H1 (cell line): ENCODE results near the gene FEM1C. TPM values are rescaled to one million over a fixed set of nuclear protein-coding genes. Genes with fewer than 3 reads are reported as not detected.

Experiments
- CTCF ChIA-PET: fragments of 300-600 bp; sonication (Branson Sonifier 250); formaldehyde crosslinking; loops from one replicate; lab custom pipeline; 2021; ENCODE audit not compliant: partially characterized antibody; lab: Charles Lee
- POLR2A ChIA-PET: fragments of 300-600 bp; sonication (Branson Sonifier 250); formaldehyde crosslinking; loops from one replicate; lab custom pipeline; 2021; ENCODE audit warnings: inconsistent platforms; ENCODE audit not compliant: partially characterized antibody; lab: Charles Lee
- DNase-seq, 2 experiments: peaks; one replicate each; pipeline versions ENCODE4 v3.0.0 to v3.0.0-alpha.2; 2010 to 2022; ENCODE audit warnings: low spot score in 2 of 2, low read depth in 1 of 2, mixed read lengths in 1 of 2
- FAIRE-seq: peaks from 2 replicates; lab custom pipeline; 2011; peaks lifted over from hg19 to GRCh38; lab: Jason Lieb, UNC
- H2AFZ ChIP-seq: 2 replicates; pipeline ENCODE4 v1.8.1; 2012; ENCODE audit warnings: low read length, inconsistent platforms
- H2AK5ac ChIP-seq: 2 replicates; pipeline ENCODE4 v1.6.1; 2013; ENCODE audit warnings: low read depth, low read length
- H2BK120ac ChIP-seq: replicated peaks from 2 replicates; pipeline ENCODE3; 2013; ENCODE audit warnings: low read depth, low read length, inconsistent platforms
- H2BK12ac ChIP-seq: 2 replicates; pipeline ENCODE4 v1.6.1; 2013; ENCODE audit warnings: low read depth, low read length
- H2BK15ac ChIP-seq: 2 replicates; pipeline ENCODE4 v1.6.1; 2013; ENCODE audit warnings: low read length
- H2BK20ac ChIP-seq: 2 replicates; pipeline ENCODE4 v1.6.1; 2013; ENCODE audit warnings: low read length
- H2BK5ac ChIP-seq: 2 replicates; pipeline ENCODE4 v1.6.1; 2013; ENCODE audit warnings: low read depth, low read length
- H3K14ac ChIP-seq: 2 replicates; pipeline ENCODE4 v1.6.1; 2013; ENCODE audit warnings: inconsistent platforms; ENCODE audit not compliant: insufficient read length
- H3K18ac ChIP-seq: 2 replicates; pipeline ENCODE4 v1.6.1; 2013; ENCODE audit warnings: low read length; ENCODE audit errors: extremely low read depth
- H3K23ac ChIP-seq: 2 replicates; pipeline ENCODE4 v1.6.1; 2013; ENCODE audit warnings: inconsistent platforms; ENCODE audit not compliant: insufficient read length
- H3K23me2 ChIP-seq: 2 replicates; pipeline ENCODE4 v1.6.1; 2013; ENCODE audit warnings: low read depth, low read length
- H3K27ac ChIP-seq: 2 replicates; pipeline ENCODE4 v1.6.1; 2011; ENCODE audit warnings: low read depth, low read length, inconsistent platforms
- H3K27me3 ChIP-seq, 4 experiments: replicated peaks in 1 of 4; 1 replicate in 1 of 4; 2 replicates in 3 of 4; pipeline versions ENCODE4 v1.6.1 to v1.8.1; 2011 to 2013; ENCODE audit warnings: low read length in 3 of 4, mild to moderate bottlenecking in 3 of 4, inconsistent platforms in 2 of 4, mixed read lengths in 2 of 4, moderate library complexity in 1 of 4; ENCODE audit not compliant: control insufficient read depth in 3 of 4, insufficient read depth in 3 of 4; ENCODE audit errors: extremely low read depth in 1 of 4
- H3K36me3 ChIP-seq, 4 experiments: 2 replicates each; pipeline versions ENCODE4 v1.6.1 to v1.8.1; 2011 to 2013; ENCODE audit warnings: mild to moderate bottlenecking in 4 of 4, low read length in 3 of 4, moderate library complexity in 2 of 4, control low read depth in 1 of 4, inconsistent platforms in 1 of 4; ENCODE audit not compliant: insufficient read depth in 4 of 4, control insufficient read depth in 2 of 4
- H3K4ac ChIP-seq: replicated peaks from 2 replicates; pipeline ENCODE3; 2013; ENCODE audit warnings: low read length, low read depth, mixed read lengths, inconsistent platforms; ENCODE audit not compliant: insufficient read length
- H3K4me1 ChIP-seq, 4 experiments: replicated peaks in 1 of 4; 1 replicate in 1 of 4; 2 replicates in 3 of 4; pipeline versions ENCODE4 v1.6.1 to v1.8.1; 2011 to 2013; ENCODE audit warnings: low read length in 3 of 4, inconsistent platforms in 2 of 4, mixed read lengths in 1 of 4; ENCODE audit not compliant: insufficient read depth in 4 of 4, control insufficient read depth in 3 of 4
- H3K4me2 ChIP-seq, 2 experiments: 2 replicates each; pipeline versions ENCODE4 v1.6.1 to v1.8.1; 2011 to 2013; ENCODE audit warnings: low read depth in 2 of 2, low read length in 2 of 2, control low read depth in 1 of 2, inconsistent platforms in 1 of 2, mild to moderate bottlenecking in 1 of 2; ENCODE audit not compliant: insufficient read depth in 1 of 2
- H3K4me3 ChIP-seq, 4 experiments: fragments of 200-600, 300-600 bp in 1 of 4; sonication (generic), shearing (Covaris generic), sonication (Bioruptor Twin) in 1 of 4; 2 replicates each; pipeline versions ENCODE4 v1.5.1 to v1.8.1; 2011 to 2016; ENCODE audit warnings: low read length in 4 of 4, low read depth in 3 of 4, control low read depth in 2 of 4, inconsistent platforms in 2 of 4, mild to moderate bottlenecking in 2 of 4, mixed read lengths in 1 of 4, moderate library complexity in 1 of 4; ENCODE audit not compliant: insufficient read depth in 2 of 4; ENCODE audit errors: extremely low read depth in 1 of 4
- H3K56ac ChIP-seq: replicated peaks from 2 replicates; pipeline ENCODE3; 2013; ENCODE audit warnings: low read depth, mild to moderate bottlenecking, mixed read lengths, low read length, inconsistent platforms; ENCODE audit not compliant: insufficient read length
- H3K79me1 ChIP-seq: 2 replicates; pipeline ENCODE4 v1.6.1; 2013; ENCODE audit warnings: low read depth, low read length, control low read depth
- H3K79me2 ChIP-seq, 2 experiments: 2 replicates each; pipeline versions ENCODE4 v1.6.1 to v1.8.1; 2012 to 2013; ENCODE audit warnings: low read length in 2 of 2, mild to moderate bottlenecking in 2 of 2, inconsistent platforms in 1 of 2; ENCODE audit not compliant: insufficient read depth in 2 of 2, control insufficient read depth in 1 of 2
- H3K9ac ChIP-seq, 4 experiments: replicated peaks in 1 of 4; 1 replicate in 1 of 4; 2 replicates in 3 of 4; pipeline versions ENCODE4 v1.6.1 to v1.8.1; 2011 to 2013; ENCODE audit warnings: low read depth in 3 of 4, low read length in 3 of 4, control low read depth in 2 of 4, mild to moderate bottlenecking in 2 of 4, moderate library complexity in 2 of 4, inconsistent platforms in 1 of 4; ENCODE audit errors: extremely low read depth in 1 of 4
- H3K9me3 ChIP-seq, 2 experiments: 2 replicates each; pipeline versions ENCODE4 v1.6.1 to v1.8.1; 2012 to 2013; ENCODE audit warnings: mild to moderate bottlenecking in 2 of 2, moderate library complexity in 2 of 2, control low read depth in 1 of 2, inconsistent platforms in 1 of 2, low read depth in 1 of 2, low read length in 1 of 2, mixed read lengths in 1 of 2; ENCODE audit not compliant: insufficient read depth in 2 of 2
- H4K20me1 ChIP-seq, 2 experiments: replicated peaks in 1 of 2; 2 replicates each; pipeline versions ENCODE3 to v1.8.1; 2011 to 2013; ENCODE audit warnings: inconsistent platforms in 2 of 2, low read length in 2 of 2, mild to moderate bottlenecking in 1 of 2; ENCODE audit not compliant: insufficient read depth in 2 of 2, control insufficient read depth in 1 of 2
- H4K5ac ChIP-seq: 2 replicates; pipeline ENCODE4 v1.6.1; 2013; ENCODE audit warnings: low read length, low read depth, mixed read lengths, inconsistent platforms; ENCODE audit not compliant: insufficient read length
- H4K8ac ChIP-seq: 2 replicates; pipeline ENCODE4 v1.8.0; 2013; ENCODE audit warnings: mild to moderate bottlenecking, moderate library complexity, low read length, inconsistent platforms; ENCODE audit not compliant: insufficient read depth; ENCODE audit errors: extremely low read depth
- H4K91ac ChIP-seq: replicated peaks from 2 replicates; pipeline ENCODE3; 2013; ENCODE audit warnings: low read length, mixed read lengths, inconsistent platforms; ENCODE audit not compliant: insufficient read length
- E2F6 ChIP-seq: IDR thresholded peaks from 2 replicates; pipeline ENCODE4 v1.6.1; 2012; ENCODE audit warnings: inconsistent platforms
- HDAC2 ChIP-seq, 2 experiments: fragments of 300-600 bp in 1 of 2; sonication (generic) in 1 of 2; IDR thresholded peaks; 2 replicates each; pipeline ENCODE4 v1.6.1; 2011 to 2012; ENCODE audit warnings: low read depth in 2 of 2, low read length in 2 of 2, mild to moderate bottlenecking in 2 of 2, moderate library complexity in 2 of 2, borderline replicate concordance in 1 of 2, inconsistent platforms in 1 of 2
- JUND ChIP-seq: IDR thresholded peaks from 2 replicates; pipeline ENCODE4 v1.6.1; 2011; ENCODE audit warnings: mild to moderate bottlenecking, improper control_type of control experiment, low read length
- KDM4A ChIP-seq: IDR thresholded peaks from one replicate; pipeline ENCODE4 v1.7.1; 2012; ENCODE audit warnings: low read depth, mild to moderate bottlenecking, moderate library complexity, low read length, inconsistent platforms; ENCODE audit not compliant: severe bottlenecking
- POLR2AphosphoS5 ChIP-seq: IDR thresholded peaks from 2 replicates; pipeline ENCODE4 v1.6.1; 2011; ENCODE audit warnings: low read depth, low read length
- POU5F1 ChIP-seq: IDR thresholded peaks from 2 replicates; pipeline ENCODE4 v1.6.1; 2011; ENCODE audit warnings: low read depth, mild to moderate bottlenecking, low read length, moderate library complexity
- RAD21 ChIP-seq, 2 experiments: IDR thresholded peaks in 1 of 2; conservative IDR thresholded peaks in 1 of 2; 2 replicates each; pipeline ENCODE4 v1.6.1; 2011; ENCODE audit warnings: low read depth in 2 of 2, low read length in 2 of 2, improper control_type of control experiment in 1 of 2, inconsistent platforms in 1 of 2, mild to moderate bottlenecking in 1 of 2, moderate library complexity in 1 of 2
- SP4 ChIP-seq: IDR thresholded peaks from 2 replicates; pipeline ENCODE4 v1.6.1; 2012; ENCODE audit warnings: low read length, inconsistent platforms
- WGBS, 2 experiments: shearing (Covaris generic) in 1 of 2; methylation state at CpG; one replicate each; pipeline versions ENCODE4 v1.1.6 to v1.1.7; 2013 to 2015; ENCODE audit warnings: low lambda C conversion rate in 2 of 2, mixed read lengths in 2 of 2, inconsistent platforms in 1 of 2, low coverage in 1 of 2, missing lambda C conversion rate in 1 of 2; ENCODE audit not compliant: insufficient replicate concordance in 2 of 2, insufficient coverage in 1 of 2, insufficient read length in 1 of 2; ENCODE audit errors: extremely low coverage in 1 of 2, missing lambda C conversion rate in 1 of 2; 5-methylcytosine and 5-hydroxymethylcytosine counted together
- polyA plus RNA-seq, 7 experiments: library from polyadenylated mRNA; depleted of rRNA in 3 of 7; stranded (reverse) in 5 of 7; unstranded in 2 of 7; fragments of >200 nt in 5 of 7; fragments of 200-250 nt in 2 of 7; gene quantifications; 1 replicate in 5 of 7; 2 replicates in 1 of 7; 4 replicates in 1 of 7; pipeline versions ENCODE4 v1.2.1 to v1.2.3, GENCODE V29; 2011 to 2013; ENCODE audit warnings: missing spikeins in 2 of 7, mixed read lengths in 2 of 7
- total RNA-seq: library from RNA; stranded (reverse); fragmentation: NEBNext Ultra II Directional; extraction: Animal tissue kit (Norgen Biotek cat#: 25700); gene quantifications from 2 replicates; pipeline ENCODE4 v1.2.1, GENCODE V29; 2021

Gene FEM1C
- total and polyA plus RNA-seq, 2 of the 8 experiments (the other 6 are each of a cell fraction or from before 2014, with no cell fraction given), result 4.4 to 17.7 TPM

GRCh38 chr5:115509547-115509946 is 35.0 kb downstream of the FEM1C start:
- Histone ChIP-seq H4K20me1 (no peaks in the 10 kb centered on the region), H3K4me2 (no peak overlapping the region), H3K14ac (no peak overlapping the region), H3K23me2 (no peaks in the 10 kb centered on the region), H2BK20ac (no peak overlapping the region), H2BK5ac (no peak overlapping the region), H3K27ac (no peak overlapping the region), H3K4me1 (no peaks in the 10 kb centered on the region), H4K91ac (no peak overlapping the region), H2AFZ (no peak overlapping the region), H3K56ac (no peak overlapping the region), H3K23ac (no peak overlapping the region), H3K79me2 (no peaks in the 10 kb centered on the region), H3K27me3 (no peaks in the 10 kb centered on the region), H2BK15ac (no peak overlapping the region), H2BK120ac (no peak overlapping the region), H3K4me3 (no peak overlapping the region), H2AK5ac (no peak overlapping the region), H3K18ac (no peak overlapping the region), H4K5ac (no peak overlapping the region), H3K79me1 (no peaks in the 10 kb centered on the region), H3K9me3 (no peaks in the 10 kb centered on the region), H2BK12ac (no peak overlapping the region), H4K8ac (no peak overlapping the region), H3K36me3 (no peaks in the 10 kb centered on the region), H3K9ac (no peak overlapping the region), H3K4ac (no peak overlapping the region)
- 91% methylated on average over 2 of the region's 2 CpGs; no CpG with 5 or more reads in 1 of the 2 experiments for WGBS, 2 experiments
- CTCF ChIA-PET, result interaction anchor here (0.8 to 2.5 kb wide), 2 partner anchors 14 to 62 kb away, joined by 3 to 9 read pairs; no protein-coding TSS in a partner anchor
- FAIRE-seq, result no peak
- POLR2A ChIA-PET, result no interaction called here
- no peak for DNase-seq
- TF ChIP-seq POU5F1 (no peak), RAD21 (IDR thresholded peaks at IDR 0.05 in 1 of 2, conservative IDR thresholded peaks at IDR 0.05 in 1 of 2; ENCODE audit: low read depth in 2 of 2, low read length in 2 of 2) (no peak), KDM4A (no peak), POLR2AphosphoS5 (no peak), JUND (no peak), HDAC2 (IDR thresholded peaks at IDR 0.05; ENCODE audit: borderline replicate concordance in 1 of 2, low read depth in 2 of 2, low read length in 2 of 2) (no peak), E2F6 (no peak), SP4 (no peak)
